Common myeloid progenitor, CD34-positive (primary cell): ENCODE measurements around the gene ARHGEF16.

Experiments
- CTCF ChIA-PET: fragments of 350-600 bp; sonication (Branson Sonifier 250); formaldehyde crosslinking; loops from one replicate; lab custom pipeline; 2021; ENCODE audit warnings: antibody characterized with exemption; lab: Charles Lee
- POLR2A ChIA-PET: fragments of 350-600 bp; sonication (Branson Sonifier 250); formaldehyde crosslinking; loops from one replicate; lab custom pipeline; 2021; ENCODE audit warnings: antibody characterized with exemption; lab: Charles Lee
- DNase-seq, 3 donors: peaks; one replicate each; pipeline versions ENCODE4 v3.0.0 to v3.0.0-alpha.2; 2013
- H3K27ac ChIP-seq, 2 experiments: 1 replicate in 1 of 2; 2 replicates in 1 of 2; pipeline ENCODE4 v1.7.0; 2013; ENCODE audit warnings: inconsistent platforms in 2 of 2, low read length in 2 of 2, mild to moderate bottlenecking in 2 of 2, low read depth in 1 of 2, moderate library complexity in 1 of 2; ENCODE audit not compliant: severe bottlenecking in 2 of 2, insufficient read depth in 1 of 2, poor library complexity in 1 of 2
- H3K27me3 ChIP-seq, 5 experiments: replicated peaks in 2 of 5; 1 replicate in 3 of 5; 2 replicates in 2 of 5; pipeline versions ENCODE4 v1.6.1 to v1.7.0; 2013; ENCODE audit warnings: low read length in 4 of 5, mild to moderate bottlenecking in 2 of 5, moderate library complexity in 2 of 5, inconsistent platforms in 1 of 5; ENCODE audit not compliant: insufficient read depth in 5 of 5, control insufficient read depth in 4 of 5
- H3K36me3 ChIP-seq, 4 experiments: 1 replicate in 2 of 4; 2 replicates in 2 of 4; pipeline versions ENCODE4 v1.6.1 to v1.7.0; 2013; ENCODE audit warnings: low read length in 3 of 4, control low read depth in 1 of 4, mild to moderate bottlenecking in 1 of 4; ENCODE audit not compliant: control insufficient read depth in 4 of 4, insufficient read depth in 4 of 4
- H3K4me1 ChIP-seq, 4 experiments: 1 replicate in 3 of 4; 2 replicates in 1 of 4; pipeline versions ENCODE4 v1.6.1 to v1.7.1; 2013; ENCODE audit warnings: low read length in 3 of 4, mild to moderate bottlenecking in 3 of 4, control low read depth in 1 of 4, inconsistent platforms in 1 of 4, moderate library complexity in 1 of 4; ENCODE audit not compliant: control insufficient read depth in 4 of 4, insufficient read depth in 4 of 4; ENCODE audit errors: control extremely low read depth in 1 of 4
- H3K4me3 ChIP-seq, 7 experiments: 1 replicate in 4 of 7; 2 replicates in 3 of 7; pipeline versions ENCODE4 v1.5.1 to v1.7.0; 2013; ENCODE audit warnings: mild to moderate bottlenecking in 7 of 7, low read length in 6 of 7, moderate library complexity in 6 of 7, inconsistent platforms in 2 of 7, low read depth in 2 of 7, control low read depth in 1 of 7; ENCODE audit not compliant: insufficient read depth in 4 of 7, control insufficient read depth in 1 of 7; ENCODE audit errors: extremely low read depth in 1 of 7
- H3K9me3 ChIP-seq, 5 experiments: 1 replicate in 4 of 5; 2 replicates in 1 of 5; pipeline versions ENCODE4 v1.6.1 to v1.7.1; 2013; ENCODE audit warnings: low read length in 4 of 5, mild to moderate bottlenecking in 2 of 5, inconsistent platforms in 1 of 5, low read depth in 1 of 5, moderate library complexity in 1 of 5; ENCODE audit not compliant: control insufficient read depth in 4 of 5, insufficient read depth in 2 of 5; ENCODE audit errors: control extremely low read depth in 1 of 5
- WGBS: methylation state at CpG from one replicate; pipeline ENCODE4 v1.1.5; 2013; ENCODE audit not compliant: insufficient coverage; 5-methylcytosine and 5-hydroxymethylcytosine counted together

Gene ARHGEF16

GRCh38 chr1:3491291-3492246 is 37.1 kb downstream of the ARHGEF16 start:
- peak; percentile 53 to 78 (median 77) for DNase-seq
- no peak overlapping the region for H3K27ac ChIP-seq
- ChIA-PET CTCF (interaction anchor here (0.6 to 2.5 kb wide), 28 partner anchors 8 to 138 kb away, joined by 3 to 13 read pairs (median 4); no protein-coding TSS in a partner anchor), POLR2A (interaction anchor here (0.7 kb wide), 1 partner anchor 13 kb away, joined by 3 read pairs; no protein-coding TSS in a partner anchor)
- no peaks in the 10 kb centered on the region for H3K27me3 ChIP-seq
- peak overlapping the region in 4 of 7 experiments; percentile 29 to 59 (median 38) for H3K4me3 ChIP-seq
- peaks cover 0 to 14% (median 10%) of the 10 kb centered on the region in 5 experiments for H3K9me3 ChIP-seq
- 40% methylated on average over 29 of the region's 41 CpGs for WGBS
- peaks cover 4 to 57% (median 25%) of the 10 kb centered on the region in 4 experiments for H3K36me3 ChIP-seq
- peaks cover 0 to 8% (median 3%) of the 10 kb centered on the region in 4 experiments for H3K4me1 ChIP-seq

GRCh38 chr1:3492545-3493246 is 38.2 kb downstream of the ARHGEF16 start:
- Histone ChIP-seq H3K36me3 (peaks cover 4 to 65% (median 26%) of the 10 kb centered on the region in 4 experiments), H3K4me3 (no peak overlapping the region), H3K4me1 (peaks cover 0 to 8% (median 3%) of the 10 kb centered on the region in 4 experiments), H3K9me3 (peaks cover 0 to 14% (median 10%) of the 10 kb centered on the region in 5 experiments), H3K27me3 (no peaks in the 10 kb centered on the region), H3K27ac (no peak overlapping the region)
- DNase-seq: no peak
- CTCF ChIA-PET: interaction anchor here (0.9 to 2.0 kb wide), 8 partner anchors 10 to 180 kb away, joined by 3 to 11 read pairs (median 4); no protein-coding TSS in a partner anchor
- POLR2A ChIA-PET: no interaction called here
- 88% methylated on average over 15 of the region's 17 CpGs for WGBS

- Histone ChIP-seq H3K9me3 (no peaks in the 10 kb centered on the region), H3K4me3 (no peak overlapping the region), H3K36me3 (peaks cover 0 to 66% (median 26%) of the 10 kb centered on the region in 4 experiments), H3K4me1 (peaks cover 0 to 8% (median 3%) of the 10 kb centered on the region in 4 experiments), H3K27me3 (no peaks in the 10 kb centered on the region), H3K27ac (no peak overlapping the region)
- WGBS: 95% methylated on average over 30 of the region's 34 CpGs
- DNase-seq: no peak
- ChIA-PET POLR2A (no interaction called here), CTCF (interaction anchor here (2.0 kb wide), 1 partner anchor 20 kb away, joined by 8 read pairs; no protein-coding TSS in a partner anchor)
Observed at GRCh38 chr1:3494321-3495308, 40.1 kb downstream of the ARHGEF16 start.

- ChIA-PET CTCF (interaction anchor here (2.0 kb wide), 1 partner anchor 18 kb away, joined by 8 read pairs; no protein-coding TSS in a partner anchor), POLR2A (no interaction called here)
- H3K9me3 ChIP-seq: no peaks in the 10 kb centered on the region
- DNase-seq: peak in 2 of 3 donors; percentile 29 to 32
- WGBS: 87% methylated on average over 26 of the region's 36 CpGs
- H3K36me3 ChIP-seq: peaks cover 0 to 74% (median 24%) of the 10 kb centered on the region in 4 experiments
- H3K27ac ChIP-seq: no peak overlapping the region
- H3K4me3 ChIP-seq: no peak overlapping the region
- H3K27me3 ChIP-seq: no peaks in the 10 kb centered on the region
- H3K4me1 ChIP-seq: peaks cover 0 to 8% (median 3%) of the 10 kb centered on the region in 4 experiments
Observed at GRCh38 chr1:3495776-3496745, 41.6 kb downstream of the ARHGEF16 start.

- Histone ChIP-seq H3K4me1 (peaks cover 0 to 2% (median under 1%) of the 10 kb centered on the region in 4 experiments), H3K9me3 (no peaks in the 10 kb centered on the region), H3K27ac (no peak overlapping the region), H3K36me3 (peaks cover 0 to 77% (median 25%) of the 10 kb centered on the region in 4 experiments), H3K27me3 (no peaks in the 10 kb centered on the region), H3K4me3 (no peak overlapping the region)
- CTCF ChIA-PET: interaction anchor here (2.0 kb wide), 1 partner anchor 18 kb away, joined by 8 read pairs; no protein-coding TSS in a partner anchor
- POLR2A ChIA-PET: no interaction called here
- no peak for DNase-seq
- 97% methylated on average over 19 of the region's 20 CpGs for WGBS
Observed at GRCh38 chr1:3496916-3497315, 42.5 kb downstream of the ARHGEF16 start.
